ENCODE results near the gene PANK1.

PANK1 gene

DNA sequence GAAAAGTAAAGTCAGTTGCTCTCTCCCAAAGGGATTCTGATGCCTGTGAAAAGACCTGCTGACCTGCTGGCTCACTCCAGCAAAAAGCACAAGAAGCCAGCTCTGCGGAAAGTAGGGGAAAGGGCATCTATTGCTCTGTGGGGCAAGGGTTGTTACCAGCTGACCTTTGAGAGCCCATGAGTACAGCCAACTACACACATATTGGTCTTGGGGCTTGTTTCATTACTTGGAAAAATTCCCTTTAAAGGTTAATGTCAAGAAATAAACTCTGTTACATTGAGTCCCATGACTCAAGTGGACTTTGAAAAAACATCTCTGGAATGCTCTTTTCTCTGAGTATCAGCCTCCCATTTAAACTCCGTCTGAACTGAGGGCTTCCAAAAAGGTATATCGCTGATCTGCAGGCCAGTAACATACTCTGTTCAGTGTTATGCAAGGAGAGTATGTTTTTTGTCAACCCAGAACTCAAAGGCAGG, 53.2 kb downstream of the PANK1 start:
- H3K4me1 ChIP-seq (ENCODE audit: control insufficient read depth, insufficient read depth, low read length), result no peaks in the 10 kb centered on the region
- ChIA-PET POLR2A (interaction anchor here (1.0 kb wide), 1 partner anchor 110 kb away, joined by 3 read pairs; the partner anchor contains the start of gene KIF20B), CTCF (interaction anchor here (0.6 kb wide), 1 partner anchor 346 kb away, joined by 3 read pairs; no protein-coding TSS in a partner anchor)
- H3K4me3 ChIP-seq (ENCODE audit: low read depth, low read length), result no peak overlapping the region
- no peak overlapping the region for H3K27ac ChIP-seq (ENCODE audit: extremely low read depth, low read depth, low read length)
- TF ChIP-seq ZNF223 (tag by site-specific recombination; IDR thresholded peaks at IDR 0.05) (no peak), ZNF660 (tag by site-specific recombination; IDR thresholded peaks at IDR 0.05) (no peak), ZNF426 (tag by site-specific recombination; IDR thresholded peaks at IDR 0.05) (no peak), ZNF114 (tag by site-specific recombination; IDR thresholded peaks at IDR 0.05) (no peak), ZNF354C (tag by site-specific recombination; IDR thresholded peaks at IDR 0.05; ENCODE audit: borderline replicate concordance, low read depth) (no peak), ZNF654 (tag by site-specific recombination; IDR thresholded peaks at IDR 0.05; ENCODE audit: low read depth) (no peak), ZNF549 (tag by site-specific recombination; IDR thresholded peaks at IDR 0.05) (no peak), ZNF211 (tag by site-specific recombination; IDR thresholded peaks at IDR 0.05; ENCODE audit: low read depth) (no peak), ZNF658 (tag by site-specific recombination; IDR thresholded peaks at IDR 0.05) (no peak), ZNF2 (tag by site-specific recombination; IDR thresholded peaks at IDR 0.05) (no peak), ZBTB17 (tag by site-specific recombination; IDR thresholded peaks at IDR 0.05) (no peak), ZBTB7A (tag by site-specific recombination; IDR thresholded peaks at IDR 0.05; ENCODE audit: low read depth) (no peak), ZNF366 (tag by site-specific recombination; conservative IDR thresholded peaks at IDR 0.05) (no peak), ZNF473 (tag by site-specific recombination; IDR thresholded peaks at IDR 0.05) (no peak), ZNF701 (tag by site-specific recombination; IDR thresholded peaks at IDR 0.05) (no peak), ZNF423 (tag by site-specific recombination; IDR thresholded peaks at IDR 0.05) (no peak)
- TF ChIP-seq, protein P1, sequence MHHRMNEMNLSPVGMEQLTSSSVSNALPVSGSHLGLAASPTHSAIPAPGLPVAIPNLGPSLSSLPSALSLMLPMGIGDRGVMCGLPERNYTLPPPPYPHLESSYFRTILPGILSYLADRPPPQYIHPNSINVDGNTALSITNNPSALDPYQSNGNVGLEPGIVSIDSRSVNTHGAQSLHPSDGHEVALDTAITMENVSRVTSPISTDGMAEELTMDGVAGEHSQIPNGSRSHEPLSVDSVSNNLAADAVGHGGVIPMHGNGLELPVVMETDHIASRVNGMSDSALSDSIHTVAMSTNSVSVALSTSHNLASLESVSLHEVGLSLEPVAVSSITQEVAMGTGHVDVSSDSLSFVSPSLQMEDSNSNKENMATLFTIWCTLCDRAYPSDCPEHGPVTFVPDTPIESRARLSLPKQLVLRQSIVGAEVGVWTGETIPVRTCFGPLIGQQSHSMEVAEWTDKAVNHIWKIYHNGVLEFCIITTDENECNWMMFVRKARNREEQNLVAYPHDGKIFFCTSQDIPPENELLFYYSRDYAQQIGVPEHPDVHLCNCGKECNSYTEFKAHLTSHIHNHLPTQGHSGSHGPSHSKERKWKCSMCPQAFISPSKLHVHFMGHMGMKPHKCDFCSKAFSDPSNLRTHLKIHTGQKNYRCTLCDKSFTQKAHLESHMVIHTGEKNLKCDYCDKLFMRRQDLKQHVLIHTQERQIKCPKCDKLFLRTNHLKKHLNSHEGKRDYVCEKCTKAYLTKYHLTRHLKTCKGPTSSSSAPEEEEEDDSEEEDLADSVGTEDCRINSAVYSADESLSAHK (tag by site-specific recombination; IDR thresholded peaks at IDR 0.05), result no peak
- TF ChIP-seq, protein P2, sequence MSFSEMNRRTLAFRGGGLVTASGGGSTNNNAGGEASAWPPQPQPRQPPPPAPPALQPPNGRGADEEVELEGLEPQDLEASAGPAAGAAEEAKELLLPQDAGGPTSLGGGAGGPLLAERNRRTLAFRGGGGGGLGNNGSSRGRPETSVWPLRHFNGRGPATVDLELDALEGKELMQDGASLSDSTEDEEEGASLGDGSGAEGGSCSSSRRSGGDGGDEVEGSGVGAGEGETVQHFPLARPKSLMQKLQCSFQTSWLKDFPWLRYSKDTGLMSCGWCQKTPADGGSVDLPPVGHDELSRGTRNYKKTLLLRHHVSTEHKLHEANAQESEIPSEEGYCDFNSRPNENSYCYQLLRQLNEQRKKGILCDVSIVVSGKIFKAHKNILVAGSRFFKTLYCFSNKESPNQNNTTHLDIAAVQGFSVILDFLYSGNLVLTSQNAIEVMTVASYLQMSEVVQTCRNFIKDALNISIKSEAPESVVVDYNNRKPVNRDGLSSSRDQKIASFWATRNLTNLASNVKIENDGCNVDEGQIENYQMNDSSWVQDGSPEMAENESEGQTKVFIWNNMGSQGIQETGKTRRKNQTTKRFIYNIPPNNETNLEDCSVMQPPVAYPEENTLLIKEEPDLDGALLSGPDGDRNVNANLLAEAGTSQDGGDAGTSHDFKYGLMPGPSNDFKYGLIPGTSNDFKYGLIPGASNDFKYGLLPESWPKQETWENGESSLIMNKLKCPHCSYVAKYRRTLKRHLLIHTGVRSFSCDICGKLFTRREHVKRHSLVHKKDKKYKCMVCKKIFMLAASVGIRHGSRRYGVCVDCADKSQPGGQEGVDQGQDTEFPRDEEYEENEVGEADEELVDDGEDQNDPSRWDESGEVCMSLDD (tag by site-specific recombination; IDR thresholded peaks at IDR 0.05), result no peak
- TF ChIP-seq, protein P3, sequence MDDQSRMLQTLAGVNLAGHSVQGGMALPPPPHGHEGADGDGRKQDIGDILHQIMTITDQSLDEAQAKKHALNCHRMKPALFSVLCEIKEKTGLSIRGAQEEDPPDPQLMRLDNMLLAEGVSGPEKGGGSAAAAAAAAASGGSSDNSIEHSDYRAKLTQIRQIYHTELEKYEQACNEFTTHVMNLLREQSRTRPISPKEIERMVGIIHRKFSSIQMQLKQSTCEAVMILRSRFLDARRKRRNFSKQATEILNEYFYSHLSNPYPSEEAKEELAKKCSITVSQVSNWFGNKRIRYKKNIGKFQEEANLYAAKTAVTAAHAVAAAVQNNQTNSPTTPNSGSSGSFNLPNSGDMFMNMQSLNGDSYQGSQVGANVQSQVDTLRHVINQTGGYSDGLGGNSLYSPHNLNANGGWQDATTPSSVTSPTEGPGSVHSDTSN (CRISPR knock-in tag; IDR thresholded peaks at IDR 0.05), result no peak
- H3K36me3 ChIP-seq (ENCODE audit: control insufficient read depth in 2 of 2, insufficient read depth in 1 of 2, low read length in 2 of 2), result peaks cover 15 to 34% of the 10 kb centered on the region in 2 experiments; a peak in 2 of 3 replicates
- H3K9me3 ChIP-seq (ENCODE audit: control insufficient read depth, insufficient read depth, low read depth, low read length), result no peaks in the 10 kb centered on the region

DNA sequence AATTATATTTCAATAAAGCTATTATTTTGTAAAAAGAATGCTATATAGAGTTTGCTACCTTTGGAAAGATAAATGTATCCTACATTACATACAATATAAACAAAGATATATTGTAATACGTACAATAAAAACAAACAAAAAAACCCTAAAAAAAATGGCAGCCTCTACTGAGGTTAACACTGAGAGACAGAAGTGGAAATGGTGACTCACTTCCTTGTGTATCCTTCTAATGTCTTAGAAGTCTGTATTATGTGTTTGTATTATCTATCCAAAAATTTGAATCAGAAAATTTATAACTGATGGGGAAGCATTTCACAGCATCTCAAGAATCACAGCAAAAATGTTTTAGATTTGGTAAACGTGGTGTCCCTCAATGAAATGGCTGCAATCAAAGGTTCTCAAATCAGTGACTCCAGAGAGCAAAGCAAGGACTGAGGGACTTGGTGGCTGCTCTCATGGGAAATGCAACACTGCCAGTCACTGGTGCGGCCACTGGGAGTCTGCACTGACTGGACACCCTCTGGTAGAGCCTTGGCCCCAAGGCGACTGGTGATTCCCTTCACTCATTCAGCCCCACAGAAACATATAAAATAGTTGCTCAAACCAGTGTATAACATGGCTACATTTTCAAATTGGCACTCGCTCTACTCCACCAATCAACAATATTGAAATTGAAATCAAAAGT, 53.8 kb downstream of the PANK1 start:
- ChIA-PET CTCF (no interaction called here), POLR2A (no interaction called here)
- H3K27ac ChIP-seq (ENCODE audit: extremely low read depth, low read depth, low read length), result no peak overlapping the region
- peaks cover 15 to 34% of the 10 kb centered on the region in 2 experiments; a peak in 2 of 3 replicates for H3K36me3 ChIP-seq (ENCODE audit: control insufficient read depth in 2 of 2, insufficient read depth in 1 of 2, low read length in 2 of 2)
- no peaks in the 10 kb centered on the region for H3K4me1 ChIP-seq (ENCODE audit: control insufficient read depth, insufficient read depth, low read length)
- no peak overlapping the region for H3K4me3 ChIP-seq (ENCODE audit: low read depth, low read length)
- no peaks in the 10 kb centered on the region for H3K9me3 ChIP-seq (ENCODE audit: control insufficient read depth, insufficient read depth, low read depth, low read length)
- TF ChIP-seq ZNF747 (tag by site-specific recombination; IDR thresholded peaks at IDR 0.05) (no peak), MYNN (tag by site-specific recombination; IDR thresholded peaks at IDR 0.05; ENCODE audit: borderline replicate concordance) (no peak), ZNF354C (tag by site-specific recombination; IDR thresholded peaks at IDR 0.05; ENCODE audit: borderline replicate concordance, low read depth) (no peak)
- TF ChIP-seq, protein P4, sequence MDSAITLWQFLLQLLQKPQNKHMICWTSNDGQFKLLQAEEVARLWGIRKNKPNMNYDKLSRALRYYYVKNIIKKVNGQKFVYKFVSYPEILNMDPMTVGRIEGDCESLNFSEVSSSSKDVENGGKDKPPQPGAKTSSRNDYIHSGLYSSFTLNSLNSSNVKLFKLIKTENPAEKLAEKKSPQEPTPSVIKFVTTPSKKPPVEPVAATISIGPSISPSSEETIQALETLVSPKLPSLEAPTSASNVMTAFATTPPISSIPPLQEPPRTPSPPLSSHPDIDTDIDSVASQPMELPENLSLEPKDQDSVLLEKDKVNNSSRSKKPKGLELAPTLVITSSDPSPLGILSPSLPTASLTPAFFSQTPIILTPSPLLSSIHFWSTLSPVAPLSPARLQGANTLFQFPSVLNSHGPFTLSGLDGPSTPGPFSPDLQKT (IDR thresholded peaks at IDR 0.05; ENCODE audit: borderline replicate concordance, low read depth, low read length), result no peak

Data from HEK293 (cell line).